K562 (cell line): Measurements from ENCODE around the gene CNOT9. TPM values are rescaled to one million over a fixed set of nuclear protein-coding genes. Genes with fewer than 3 reads are reported as not detected.

Source experiments
- CBX8 ChIP-seq: fragments of 200-600 bp; sonication (generic); IDR thresholded peaks from 2 replicates; pipeline ENCODE4 v1.6.1; 2012; ENCODE audit warnings: borderline replicate concordance, mixed run types, low read depth, mild to moderate bottlenecking, moderate library complexity, mixed read lengths, low read length, control low read depth, inconsistent platforms; ENCODE audit not compliant: poor library complexity, severe bottlenecking; ENCODE audit errors: extremely low read depth
- E2F8 ChIP-seq: fragments of 450-650 bp; IDR thresholded peaks from 2 replicates; pipeline ENCODE4 v1.7.1; 2018; ENCODE audit warnings: mild to moderate bottlenecking, low read depth; ENCODE audit not compliant: partially characterized antibody
- HLTF ChIP-seq: fragments of 450-650 bp; IDR thresholded peaks from 2 replicates; pipeline ENCODE4 v1.6.1; 2016
- HMGN3 ChIP-seq: IDR thresholded peaks from 2 replicates; pipeline ENCODE4 v1.6.1; 2011; ENCODE audit warnings: borderline replicate concordance, low read depth, mild to moderate bottlenecking, mixed read lengths, low read length; ENCODE audit not compliant: insufficient read length; ENCODE audit errors: extremely low read depth
- LCOR ChIP-seq: sonication (generic); formaldehyde crosslinking; IDR thresholded peaks from 2 replicates; pipeline ENCODE4 v1.8.0; 2022; ENCODE audit warnings: mild to moderate bottlenecking, missing genetic modification reagents
- MAZ ChIP-seq, 2 experiments: fragments of 450-650 bp in 1 of 2; sonication (generic) in 1 of 2; formaldehyde crosslinking; IDR thresholded peaks in 1 of 2; conservative IDR thresholded peaks in 1 of 2; 2 replicates each; pipeline versions ENCODE4 v1.4.0 to v1.5.0; 2020; ENCODE audit warnings: mild to moderate bottlenecking in 1 of 2, missing genetic modification reagents in 1 of 2
- MEIS2 ChIP-seq: fragments of 450-650 bp; IDR thresholded peaks from 2 replicates; pipeline ENCODE4 v1.6.1; 2014; ENCODE audit warnings: mild to moderate bottlenecking; ENCODE audit not compliant: partially characterized antibody
- NFRKB ChIP-seq: fragments of 450-650 bp; IDR thresholded peaks from 2 replicates; pipeline ENCODE4 v1.6.1; 2016; ENCODE audit warnings: low read depth
- NKRF ChIP-seq: fragments of 450-650 bp; IDR thresholded peaks from 2 replicates; pipeline ENCODE4 v1.6.1; 2016; ENCODE audit warnings: borderline replicate concordance
- NR3C1 ChIP-seq: sonication (generic); formaldehyde crosslinking; IDR thresholded peaks from 2 replicates; pipeline ENCODE4 v1.8.1; 2022; ENCODE audit warnings: missing genetic modification reagents
- POLR2B ChIP-seq: fragments of 450-650 bp; IDR thresholded peaks from 2 replicates; pipeline ENCODE4 v1.6.1; 2018; ENCODE audit warnings: low read depth; ENCODE audit not compliant: partially characterized antibody
- RB1 ChIP-seq: fragments of 450-650 bp; IDR thresholded peaks from 2 replicates; pipeline ENCODE4 v1.6.1; 2017; ENCODE audit warnings: low read depth, mild to moderate bottlenecking
- SIN3A ChIP-seq, 2 experiments: fragments of 150-350 bp in 1 of 2; IDR thresholded peaks; 2 replicates each; pipeline ENCODE4 v1.6.1; 2011 to 2016; ENCODE audit warnings: borderline replicate concordance in 2 of 2, low read depth in 2 of 2, low read length in 2 of 2, mild to moderate bottlenecking in 2 of 2, moderate library complexity in 2 of 2; ENCODE audit not compliant: control insufficient read depth in 1 of 2
- SREBF2 ChIP-seq: sonication (generic); formaldehyde crosslinking; IDR thresholded peaks from 2 replicates; pipeline ENCODE4 v1.4.0; 2020; ENCODE audit warnings: mild to moderate bottlenecking, missing genetic modification reagents
- TEAD1 ChIP-seq, 2 experiments: fragments of 450-650 bp in 1 of 2; sonication (generic) in 1 of 2; formaldehyde crosslinking; IDR thresholded peaks; 2 replicates each; pipeline versions ENCODE4 v1.4.0 to v1.8.0; 2020 to 2022; ENCODE audit warnings: mild to moderate bottlenecking in 2 of 2, missing genetic modification reagents in 1 of 2
- TFE3 ChIP-seq: fragments of 450-650 bp; formaldehyde crosslinking; IDR thresholded peaks from 2 replicates; pipeline ENCODE4 v1.4.0; 2020; ENCODE audit warnings: mild to moderate bottlenecking, mixed read lengths
- XRCC4 ChIP-seq: IDR thresholded peaks from one replicate; pipeline ENCODE4 v1.6.1; 2011; ENCODE audit not compliant: insufficient read depth, insufficient read length; ENCODE audit errors: extremely low read depth
- ZKSCAN1 ChIP-seq: fragments of 150-350 bp; IDR thresholded peaks from 2 replicates; pipeline ENCODE4 v1.6.1; 2016; ENCODE audit warnings: low read depth, low read length
- ZNF224 ChIP-seq: sonication (generic); formaldehyde crosslinking; IDR thresholded peaks from 2 replicates; pipeline ENCODE4 v1.8.0; 2022; ENCODE audit warnings: mild to moderate bottlenecking, missing genetic modification reagents
- ZNF431 ChIP-seq: sonication (generic); formaldehyde crosslinking; IDR thresholded peaks from 2 replicates; pipeline ENCODE4 v1.8.0; 2022; ENCODE audit warnings: mild to moderate bottlenecking, missing genetic modification reagents
- polyA plus RNA-seq, 8 experiments: library from polyadenylated mRNA; depleted of rRNA in 4 of 8; stranded (reverse) in 5 of 8; unstranded in 3 of 8; fragments of >200 nt; fragmentation: Nextera tagmentation in 2 of 8; fragmentation: Illumina TruSeq in 1 of 8; extraction: Ambion mirVana in 2 of 8; extraction: Trizol in 1 of 8; gene quantifications; 2 replicates each; pipeline versions ENCODE4 v1.2.1 to v1.2.3, GENCODE V29; 2011 to 2014; ENCODE audit warnings: inconsistent platforms in 1 of 8, missing spikeins in 1 of 8
- total RNA-seq, 7 experiments: library from RNA; depleted of rRNA in 6 of 7; stranded (reverse); fragments of >200 nt in 6 of 7; fragmentation: Illumina TruSeq in 2 of 7; extraction: Trizol in 2 of 7; gene quantifications; 2 replicates each; pipeline versions ENCODE4 v1.2.1 to v1.2.3, GENCODE V29; 2011 to 2021; ENCODE audit warnings: low replicate concordance in 1 of 7

The CNOT9 gene
- total and polyA plus RNA-seq, 9 of the 15 experiments (the other 6 are each of a cell fraction or from before 2014, with no cell fraction given): 19.0 to 82.6 (median 46.7) TPM

GRCh38 chr2:218568190-218569037 is at the start of gene CNOT9, which contains the start of gene USP37 (continued):
- TF ChIP-seq CBX8 (no peak), HLTF (0 out of 2 replicates have a peak, but pooled peaks have one; percentile 41), LCOR (CRISPR knock-in tag) (peak; percentile 89), ZKSCAN1 (no peak), E2F8 (peak; percentile 99), TFE3 (CRISPR knock-in tag) (no peak), SIN3A (IDR thresholded peaks at IDR 0.05; ENCODE audit: borderline replicate concordance in 2 of 2, control insufficient read depth in 1 of 2, low read depth in 2 of 2, low read length in 2 of 2) (peak in 1 of 2 experiments; percentile 75; a peak in 1 of 4 replicates), NR3C1 (peak; percentile 20; the same call in 1 of the 2 replicates), XRCC4 (no peak), ZNF431 (peak; percentile 77), TEAD1 (CRISPR knock-in tag; IDR thresholded peaks at IDR 0.05) (peak in 1 of 2 experiments; percentile 49; a peak in 1 of 4 replicates), MEIS2 (peak; percentile 63), NKRF (0 out of 2 replicates have a peak, but pooled peaks have one; percentile 49), SREBF2 (CRISPR knock-in tag) (0 out of 2 replicates have a peak, but pooled peaks have one; percentile 33), HMGN3 (peak; percentile 24), RB1 (peak; percentile 78), MAZ (CRISPR knock-in tag; conservative IDR thresholded peaks at IDR 0.05 in 1 of 2, IDR thresholded peaks at IDR 0.05 in 1 of 2) (peak; percentile 66 to 78; a peak in 3 of 4 replicates), ZNF224 (CRISPR knock-in tag) (no peak), POLR2B (peak; percentile 34), NFRKB (peak; percentile 66)
